GM10847 (cell line): ENCODE data around the gene P4HA2.

ENCODE experiments used
- POLR2A ChIP-seq: IDR thresholded peaks from 2 replicates; pipeline ENCODE4 v1.6.1; 2011; ENCODE audit not compliant: insufficient read length; ENCODE audit errors: extremely low read depth

Gene P4HA2

GRCh38 chr5:132182359-132183040 lies 45.2 kb downstream of the P4HA2 start:
- no peak for TF ChIP-seq POLR2A

DNA sequence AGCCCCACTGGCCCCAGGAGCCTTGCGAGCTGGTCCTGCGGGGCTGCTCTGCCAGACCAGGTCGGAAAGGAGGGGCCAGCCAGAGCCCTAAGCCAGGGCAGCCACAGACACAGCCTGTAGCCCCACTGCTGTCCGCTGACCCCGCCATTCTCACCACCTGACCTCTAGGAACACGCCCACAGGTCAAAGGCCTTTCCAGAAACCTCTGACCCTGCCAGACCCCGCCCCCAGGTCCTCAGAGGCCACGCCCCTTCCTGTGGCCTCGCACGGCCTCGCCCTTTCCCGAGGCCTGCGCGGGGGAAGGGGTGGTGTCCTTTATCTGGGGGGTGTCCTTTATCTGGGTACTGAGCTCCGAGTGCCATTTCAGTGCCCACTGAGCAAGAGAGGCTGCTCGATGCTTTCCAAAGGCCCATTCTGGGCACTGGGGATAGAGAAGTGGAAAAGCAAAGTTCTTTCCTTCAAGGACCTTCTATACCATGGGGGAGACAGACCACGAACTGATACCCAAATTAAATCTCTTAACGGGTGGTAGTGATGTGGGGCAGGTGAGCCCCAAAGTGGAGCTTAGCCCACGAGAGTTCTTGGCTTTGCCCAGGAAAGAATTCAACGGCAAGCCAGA lies 46.5 kb downstream of the P4HA2 start:
- no peak for TF ChIP-seq POLR2A

DNA sequence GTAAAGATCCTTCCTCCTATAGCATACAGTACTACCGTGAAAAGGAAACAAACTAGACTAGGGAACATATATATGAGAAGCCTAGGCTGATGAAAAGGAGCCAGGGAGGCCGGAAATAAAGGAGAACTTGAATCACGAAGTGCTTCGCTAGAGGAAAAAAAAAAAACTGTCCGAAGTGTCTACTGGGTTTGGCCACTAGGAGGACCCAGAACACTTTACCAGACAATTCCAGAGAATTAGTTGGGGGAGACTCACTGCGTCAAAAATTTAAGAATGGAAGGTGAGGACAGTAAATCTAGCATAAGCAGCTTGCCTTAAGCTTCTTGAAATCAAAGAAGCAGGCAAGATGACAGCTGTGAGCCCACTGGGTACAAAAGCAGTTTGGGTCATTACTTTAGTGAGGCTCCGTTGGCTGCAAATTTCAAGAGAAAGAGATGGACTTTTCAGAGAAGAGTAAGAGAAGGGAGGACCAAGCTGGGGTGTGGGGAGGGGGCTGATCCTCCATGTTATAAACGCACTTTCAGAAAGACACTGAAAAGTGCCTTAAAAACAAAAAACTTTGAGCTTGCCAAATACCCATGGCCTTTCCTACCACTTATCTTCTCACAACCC lies 47.4 kb downstream of the P4HA2 start:
- no peak for TF ChIP-seq POLR2A

DNA sequence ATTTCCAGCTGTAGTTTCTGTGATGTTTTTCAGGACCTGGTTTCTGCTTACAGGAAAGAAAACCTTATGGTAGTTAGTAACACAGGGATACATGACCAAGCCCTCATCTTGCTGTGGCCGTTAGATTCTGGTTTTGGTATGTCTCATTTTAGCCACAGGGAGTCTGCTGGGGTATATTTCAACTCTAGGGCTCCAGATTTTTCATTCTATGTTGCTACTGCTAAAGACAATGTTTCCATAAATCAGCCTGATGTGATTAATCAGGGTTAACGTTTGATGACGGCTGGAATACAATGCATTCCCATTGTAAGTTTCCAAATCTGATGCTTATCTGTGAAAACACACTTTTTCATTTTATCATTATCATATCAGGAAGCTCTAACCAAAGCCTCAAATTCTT lies 48.2 kb downstream of the P4HA2 start:
- TF ChIP-seq POLR2A = no peak

- TF ChIP-seq POLR2A = no peak
Observed at GRCh38 chr5:132177691-132178149, 49.9 kb downstream of the P4HA2 start.

- no peak for TF ChIP-seq POLR2A
Observed at GRCh38 chr5:132176987-132177386, 50.7 kb downstream of the P4HA2 start.

GRCh38 chr5:132176521-132176945 lies 51.1 kb downstream of the P4HA2 start:
- TF ChIP-seq POLR2A = no peak

- TF ChIP-seq POLR2A = no peak
Observed at GRCh38 chr5:132162945-132163344, 64.7 kb downstream of the P4HA2 start.

DNA sequence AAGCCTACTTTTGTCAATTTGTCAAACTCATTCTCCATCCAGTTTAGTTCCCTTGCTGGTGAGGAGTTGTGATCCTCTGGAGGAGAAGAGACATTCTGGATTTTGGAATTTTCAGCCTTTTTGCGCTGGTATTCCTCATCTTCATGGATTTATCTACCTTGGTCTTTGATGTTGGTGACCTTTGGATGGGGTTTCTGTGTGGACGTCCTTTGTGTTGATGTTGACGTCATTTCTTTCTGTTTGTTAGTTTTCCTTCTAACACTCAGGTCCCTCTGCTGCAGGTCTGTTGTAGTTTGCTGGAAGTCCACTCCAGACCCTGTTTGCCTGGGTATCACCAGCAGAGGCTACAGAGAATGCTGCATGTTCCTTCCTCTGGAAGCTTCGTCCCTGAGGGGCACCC lies 71.2 kb downstream of the P4HA2 start:
- TF ChIP-seq POLR2A = no peak

DNA sequence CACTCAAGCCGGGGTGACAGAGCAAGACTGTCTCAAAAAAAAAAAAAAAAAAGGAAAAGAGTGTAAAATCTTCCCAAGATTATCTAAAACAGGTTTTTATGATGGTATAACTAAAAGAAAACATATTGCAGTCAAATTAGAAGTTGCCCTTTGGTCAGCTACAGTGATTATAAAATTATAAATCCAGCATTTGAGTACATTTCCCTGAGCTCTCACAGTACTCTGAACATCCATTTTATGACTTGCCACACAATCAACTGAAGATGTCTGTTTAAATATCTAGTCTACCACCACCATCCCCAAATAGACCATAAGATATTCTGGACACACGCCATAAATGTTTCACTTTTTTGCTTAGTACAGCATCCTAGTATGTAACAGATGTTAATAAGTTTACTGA lies 77.1 kb downstream of the P4HA2 start:
- TF ChIP-seq POLR2A = no peak

- TF ChIP-seq POLR2A = no peak
Observed at GRCh38 chr5:132147663-132148062, 80.0 kb downstream of the P4HA2 start.

DNA sequence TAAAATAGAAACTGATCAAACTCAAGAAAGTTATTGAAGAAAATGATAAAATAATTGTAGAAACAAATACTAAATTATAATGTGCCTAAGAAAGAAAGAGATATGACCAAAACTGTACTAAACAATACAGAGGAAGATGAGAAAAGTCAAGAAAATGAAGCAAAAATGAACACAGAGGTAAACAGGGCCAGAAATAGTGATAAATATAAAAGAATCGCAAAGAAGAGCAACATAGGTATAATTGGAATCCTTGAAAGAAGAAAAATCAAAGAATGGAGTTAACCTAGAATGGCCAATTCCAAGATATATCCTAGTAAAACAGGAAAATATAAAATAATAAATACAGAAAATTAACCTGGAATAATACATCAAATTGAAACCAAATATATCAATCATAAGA lies 84.5 kb downstream of the P4HA2 start:
- TF ChIP-seq POLR2A = no peak

DNA sequence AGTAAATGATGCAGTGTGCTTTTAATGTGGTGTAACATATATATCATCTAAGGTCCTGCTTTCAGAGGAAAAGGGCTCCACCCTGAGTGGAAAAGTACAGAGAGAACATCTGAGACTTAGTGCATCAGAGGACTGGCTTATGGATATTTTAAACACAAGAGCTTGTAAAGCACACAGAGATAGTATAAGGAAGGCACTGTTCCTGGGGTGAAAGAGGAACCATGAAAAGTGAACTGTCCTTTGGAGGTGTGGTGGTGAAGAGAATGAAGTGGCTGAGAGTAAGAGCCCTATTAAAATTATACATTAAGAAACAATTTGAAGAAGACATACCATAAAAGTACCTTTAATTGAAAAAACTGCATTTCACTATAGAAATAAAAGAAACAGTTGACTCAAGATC lies 85.2 kb downstream of the P4HA2 start:
- TF ChIP-seq POLR2A = no peak
